Vagina (tissue), 2 donors: ENCODE results near the gene TARS2. TPM values are rescaled to one million over a fixed set of nuclear protein-coding genes. Genes with fewer than 3 reads are reported as not detected.

Experiments
- DNase-seq, 2 donors: peaks; one replicate each; pipeline ENCODE4 v3.0.0-alpha.2; 2017; ENCODE audit errors: extremely low spot score in 2 of 2
- H3K27ac ChIP-seq: fragments of 200-600 bp; sonication (generic); one replicate; pipeline ENCODE4 v1.5.1; 2019
- H3K27me3 ChIP-seq: fragments of 200-600 bp; sonication (generic); one replicate; pipeline ENCODE4 v1.5.1; 2019
- H3K36me3 ChIP-seq, 2 donors: fragments of 200-600 bp; sonication (generic); one replicate each; pipeline ENCODE4 v1.5.1; 2017 to 2019
- H3K4me1 ChIP-seq: fragments of 200-600 bp; sonication (generic); one replicate; pipeline ENCODE4 v1.5.1; 2019
- H3K4me3 ChIP-seq, 2 donors: fragments of 200-600 bp; sonication (generic); 1 replicate in 1 of 2; 2 replicates in 1 of 2; pipeline ENCODE4 v1.5.1; 2016 to 2019
- H3K9me3 ChIP-seq: fragments of 200-600 bp; sonication (generic); one replicate; pipeline ENCODE4 v1.5.1; 2019
- POLR2A ChIP-seq, 2 donors: fragments of 450-650 bp; IDR thresholded peaks; one replicate each; pipeline ENCODE4 v1.6.1; 2017; ENCODE audit warnings: antibody characterized with exemption in 2 of 2, mild to moderate bottlenecking in 2 of 2, moderate library complexity in 2 of 2
- POLR2AphosphoS5 ChIP-seq, 2 donors: sonication (generic); formaldehyde crosslinking; IDR thresholded peaks; one replicate each; pipeline ENCODE4 v1.9.0; 2017; ENCODE audit warnings: antibody characterized with exemption in 2 of 2, mild to moderate bottlenecking in 2 of 2, low read depth in 1 of 2; ENCODE audit not compliant: insufficient read depth in 1 of 2
- intact Hi-C: fragments of 100-400 bp; cut with DNase I; formaldehyde crosslinking; loops from one replicate; pipeline ENCODE4 v1.15.1; 2023
- total RNA-seq: library from RNA; depleted of rRNA; stranded (reverse); fragments of >200 nt; gene quantifications from one replicate; pipeline ENCODE4 v1.2.3, GENCODE V29; 2016
- TF ChIP-seq, protein P1 (sequence below), 3 experiments: fragments of 450-650 bp in 2 of 3; fragments of 200-600 bp in 1 of 3; sonication (generic) in 1 of 3; IDR thresholded peaks; one replicate each; pipeline ENCODE4 v1.5.1; 2017 to 2019; ENCODE audit warnings: antibody characterized with exemption in 3 of 3, mild to moderate bottlenecking in 2 of 3, moderate library complexity in 2 of 3

Gene TARS2
- total RNA-seq, 1 donor from 2014 or later: 17.4 TPM

DNA sequence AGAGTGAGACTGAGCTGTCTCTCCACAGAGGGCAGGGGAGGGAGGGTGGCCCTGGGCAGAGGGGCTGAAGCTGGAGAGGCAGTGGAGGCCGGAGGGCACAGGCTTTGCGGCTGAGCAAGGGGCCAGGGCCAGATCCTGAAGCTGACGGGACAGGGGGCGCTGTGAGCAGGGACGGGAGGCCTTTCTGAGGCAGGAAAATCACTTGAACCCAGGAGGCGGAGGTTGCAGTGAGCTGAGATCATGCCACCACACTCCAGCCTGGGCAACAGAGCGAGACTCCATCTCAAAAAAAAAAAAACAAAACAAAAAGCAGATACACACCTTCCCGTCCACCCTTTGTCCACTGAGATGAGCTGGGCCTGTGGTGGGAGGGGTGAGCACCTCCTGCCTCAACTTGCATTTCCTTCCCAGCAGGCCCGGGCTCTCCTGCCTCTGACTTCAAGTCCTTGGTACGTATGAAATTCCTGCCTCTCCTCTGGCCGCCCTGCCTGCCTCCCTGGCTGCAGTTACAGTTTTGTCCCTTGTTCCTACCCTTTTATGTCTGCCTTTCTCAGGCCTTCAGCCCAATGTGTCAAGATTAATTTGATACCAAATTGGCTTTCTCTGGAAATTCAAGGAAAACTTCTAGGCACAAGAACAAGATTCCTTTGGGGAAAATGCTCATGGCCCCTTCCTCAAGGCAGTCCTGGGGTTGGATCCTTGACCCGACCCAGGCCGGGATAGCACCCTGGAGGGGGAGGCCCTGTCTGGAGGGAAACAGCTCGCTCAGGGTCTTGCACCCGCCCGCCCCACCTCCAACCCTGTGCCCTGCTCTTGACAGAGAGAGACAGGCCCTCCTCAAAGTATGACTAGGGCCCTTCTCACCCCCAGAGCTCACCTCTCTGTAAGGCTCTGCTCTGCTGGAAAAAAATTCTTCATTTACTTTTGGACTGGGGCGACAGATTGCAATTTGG is 50.8 kb downstream of the TARS2 start:
- Histone ChIP-seq H3K27me3 (no peaks in the 10 kb centered on the region), H3K9me3 (no peaks in the 10 kb centered on the region), H3K36me3 (no peaks in the 10 kb centered on the region), H3K27ac (peak overlapping the region; percentile 71), H3K4me3 (no peak overlapping the region), H3K4me1 (peaks cover 33% of the 10 kb centered on the region)
- peak in 1 of 2 donors; percentile 29 for TF ChIP-seq POLR2AphosphoS5 (IDR thresholded peaks at IDR 0.05; ENCODE audit: insufficient read depth in 1 of 2, low read depth in 1 of 2)
- TF ChIP-seq, protein P1, sequence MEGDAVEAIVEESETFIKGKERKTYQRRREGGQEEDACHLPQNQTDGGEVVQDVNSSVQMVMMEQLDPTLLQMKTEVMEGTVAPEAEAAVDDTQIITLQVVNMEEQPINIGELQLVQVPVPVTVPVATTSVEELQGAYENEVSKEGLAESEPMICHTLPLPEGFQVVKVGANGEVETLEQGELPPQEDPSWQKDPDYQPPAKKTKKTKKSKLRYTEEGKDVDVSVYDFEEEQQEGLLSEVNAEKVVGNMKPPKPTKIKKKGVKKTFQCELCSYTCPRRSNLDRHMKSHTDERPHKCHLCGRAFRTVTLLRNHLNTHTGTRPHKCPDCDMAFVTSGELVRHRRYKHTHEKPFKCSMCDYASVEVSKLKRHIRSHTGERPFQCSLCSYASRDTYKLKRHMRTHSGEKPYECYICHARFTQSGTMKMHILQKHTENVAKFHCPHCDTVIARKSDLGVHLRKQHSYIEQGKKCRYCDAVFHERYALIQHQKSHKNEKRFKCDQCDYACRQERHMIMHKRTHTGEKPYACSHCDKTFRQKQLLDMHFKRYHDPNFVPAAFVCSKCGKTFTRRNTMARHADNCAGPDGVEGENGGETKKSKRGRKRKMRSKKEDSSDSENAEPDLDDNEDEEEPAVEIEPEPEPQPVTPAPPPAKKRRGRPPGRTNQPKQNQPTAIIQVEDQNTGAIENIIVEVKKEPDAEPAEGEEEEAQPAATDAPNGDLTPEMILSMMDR (IDR thresholded peaks at IDR 0.05): no peak
- intact Hi-C loops: loop anchor here (5.0 kb wide), 1 partner anchor 66 kb away; no protein-coding TSS in a partner anchor
- DNase-seq: no peak

DNA sequence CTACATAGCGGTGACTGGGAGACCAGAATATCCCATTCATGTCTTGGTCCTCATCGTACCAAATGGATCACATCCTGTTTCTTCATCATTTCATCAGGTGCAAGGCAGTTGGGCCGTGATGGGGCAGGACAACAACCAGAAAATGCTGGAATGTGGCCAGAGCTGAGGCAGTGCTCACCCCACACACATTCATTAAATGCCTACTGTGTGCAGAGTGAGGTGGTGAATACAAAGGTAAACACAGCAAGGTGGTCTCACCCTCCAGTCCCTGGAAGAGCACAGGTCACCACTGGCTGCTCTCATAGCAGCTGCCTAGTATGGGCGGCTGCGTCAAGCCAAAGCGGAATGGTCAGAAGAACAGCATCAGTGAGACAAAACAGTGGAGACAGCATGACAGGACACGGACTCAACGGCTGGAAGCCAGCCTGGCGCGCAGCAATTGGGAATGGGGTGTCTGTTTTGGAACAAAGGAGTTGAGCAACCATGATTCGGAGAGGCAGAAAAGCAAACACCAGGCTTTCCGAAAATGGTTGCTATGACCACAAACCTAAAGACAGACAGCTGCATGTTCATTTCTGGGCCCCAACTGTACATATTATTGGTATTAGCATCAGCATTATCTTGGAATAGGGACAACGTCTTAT is 56.4 kb downstream of the TARS2 start:
- TF ChIP-seq, protein P1 (IDR thresholded peaks at IDR 0.05): no peak
- TF ChIP-seq POLR2AphosphoS5 (IDR thresholded peaks at IDR 0.05; ENCODE audit: insufficient read depth in 1 of 2, low read depth in 1 of 2) (no peak), POLR2A (IDR thresholded peaks at IDR 0.05) (no peak)
- no peak for DNase-seq
- intact Hi-C loops: no loop called here
- no peak overlapping the region for H3K27ac ChIP-seq
- no peaks in the 10 kb centered on the region for H3K36me3 ChIP-seq
- H3K27me3 ChIP-seq: no peaks in the 10 kb centered on the region
- H3K9me3 ChIP-seq: no peaks in the 10 kb centered on the region
- H3K4me1 ChIP-seq: peaks cover 5% of the 10 kb centered on the region
- H3K4me3 ChIP-seq: no peak overlapping the region

DNA sequence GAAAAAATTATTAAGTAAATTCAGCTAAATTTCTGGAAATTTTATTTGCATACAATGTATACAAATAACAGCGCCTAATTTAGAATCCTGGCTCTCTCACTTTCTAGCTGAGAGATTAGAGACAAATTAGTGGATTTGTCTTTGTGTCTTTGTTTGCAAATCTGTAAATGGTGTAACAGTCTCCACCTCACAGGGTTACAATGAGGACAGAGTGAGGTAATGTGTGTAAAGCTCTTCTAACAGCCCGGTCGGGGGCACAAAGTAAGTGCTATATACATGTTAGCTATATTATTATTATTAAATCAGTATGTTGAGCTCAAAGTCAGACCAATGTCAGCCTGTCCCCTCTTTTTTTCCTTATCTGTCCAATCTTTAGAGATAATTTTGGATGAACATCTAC is 57.0 kb downstream of the TARS2 start:
- Histone ChIP-seq H3K9me3 (no peaks in the 10 kb centered on the region), H3K4me1 (peaks cover 3% of the 10 kb centered on the region), H3K36me3 (no peaks in the 10 kb centered on the region), H3K27me3 (no peaks in the 10 kb centered on the region), H3K4me3 (no peak overlapping the region), H3K27ac (no peak overlapping the region)
- TF ChIP-seq, protein P1 (IDR thresholded peaks at IDR 0.05): no peak
- no peak for TF ChIP-seq POLR2AphosphoS5 (IDR thresholded peaks at IDR 0.05; ENCODE audit: insufficient read depth in 1 of 2, low read depth in 1 of 2)
- no peak for TF ChIP-seq POLR2A (IDR thresholded peaks at IDR 0.05)
- no peak for DNase-seq
- intact Hi-C loops: no loop called here

DNA sequence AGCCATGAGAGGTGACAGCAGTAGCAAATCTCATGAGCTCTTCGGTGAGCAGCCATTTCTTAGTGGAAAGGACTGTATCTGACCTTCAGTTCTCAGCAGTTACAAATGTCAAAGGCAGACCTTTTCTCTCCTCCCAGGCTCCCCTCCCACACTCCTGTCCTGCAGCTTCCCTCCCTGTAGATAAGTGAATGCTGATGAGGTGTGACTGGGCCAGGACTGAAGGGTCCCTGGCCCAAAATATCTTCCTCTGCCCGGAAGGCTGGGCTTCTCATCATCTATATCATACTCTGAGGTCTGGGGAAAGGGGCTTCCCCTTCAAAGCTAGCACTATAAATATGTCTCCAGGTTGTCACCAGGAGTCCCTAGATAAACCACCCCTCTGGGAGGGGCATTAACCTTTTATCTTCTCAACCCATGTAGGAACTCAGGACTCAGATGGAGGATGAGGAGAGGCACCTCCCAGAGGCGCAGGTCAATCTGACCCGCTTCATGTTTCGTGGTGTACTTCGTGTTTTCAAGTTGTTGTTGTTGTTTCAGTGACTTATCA is 58.3 kb downstream of the TARS2 start:
- intact Hi-C loops: no loop called here
- Histone ChIP-seq H3K9me3 (no peaks in the 10 kb centered on the region), H3K27me3 (no peaks in the 10 kb centered on the region), H3K4me1 (peaks cover 16% of the 10 kb centered on the region), H3K4me3 (no peak overlapping the region), H3K27ac (no peak overlapping the region), H3K36me3 (no peaks in the 10 kb centered on the region)
- TF ChIP-seq, protein P1 (IDR thresholded peaks at IDR 0.05): no peak
- TF ChIP-seq POLR2AphosphoS5 (IDR thresholded peaks at IDR 0.05; ENCODE audit: insufficient read depth in 1 of 2, low read depth in 1 of 2): no peak
- DNase-seq: no peak
